ENCODE results near the gene TMCC3.

TMCC3 gene

GRCh38 chr12:94532490-94533422 lies 117.6 kb downstream of the TMCC3 start:
- DNase-seq (ENCODE audit: low spot score) = peak; percentile 78

- no peak for DNase-seq (ENCODE audit: low spot score)
These were observed 119.1 kb downstream of the TMCC3 start for GRCh38 chr12:94531196-94531720.

- no peak for DNase-seq (ENCODE audit: low spot score)
These were observed 124.4 kb downstream of the TMCC3 start for GRCh38 chr12:94525951-94526350.

Data from GM03348 (cell line).